ENCODE results near the gene ZBTB46. TPM values are rescaled to one million over a fixed set of nuclear protein-coding genes. Genes with fewer than 3 reads are reported as not detected.

ZBTB46 gene
- total and polyA plus RNA-seq, 10 of the 15 experiments (the other 5 are each of a cell fraction or from before 2014, with no cell fraction given), result 0.15 to 0.92 (median 0.34) TPM

DNA sequence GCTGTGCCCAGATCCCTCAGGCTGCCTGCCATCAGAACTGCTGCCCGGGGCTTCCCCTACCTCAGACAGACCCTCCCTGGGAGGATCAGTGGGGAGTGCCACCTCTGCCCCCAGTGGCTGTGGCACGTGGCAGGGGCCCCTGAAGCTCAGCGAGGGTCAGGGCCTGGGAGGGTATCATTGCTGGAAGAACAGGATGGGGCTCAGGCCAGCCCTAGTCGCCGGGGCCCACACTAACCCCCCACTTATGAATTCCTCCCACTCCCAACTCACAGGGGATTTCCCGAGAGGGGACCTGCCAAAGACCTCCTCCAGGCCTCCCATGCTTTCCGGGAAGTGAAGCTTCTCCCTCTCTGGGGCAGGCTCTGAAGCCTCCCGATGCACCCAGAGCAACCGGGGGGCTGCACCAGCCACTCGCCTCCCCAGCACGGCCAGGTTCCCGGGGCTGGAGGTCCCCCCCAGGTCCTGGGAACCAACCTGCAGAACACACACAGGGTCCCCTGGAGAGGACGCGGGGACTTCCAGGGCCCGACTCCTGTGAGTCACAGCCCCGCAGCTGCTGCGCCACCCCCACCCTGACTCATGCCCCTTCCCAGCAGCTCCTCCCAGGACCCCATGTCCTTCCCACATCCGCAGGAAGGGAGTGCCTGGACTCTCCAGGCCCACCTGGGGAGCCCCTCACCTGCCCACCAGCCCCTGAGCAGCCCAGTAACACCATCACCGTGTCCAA, 132.2 kb downstream of the ZBTB46 start (continued):
- TF ChIP-seq, protein P1, sequence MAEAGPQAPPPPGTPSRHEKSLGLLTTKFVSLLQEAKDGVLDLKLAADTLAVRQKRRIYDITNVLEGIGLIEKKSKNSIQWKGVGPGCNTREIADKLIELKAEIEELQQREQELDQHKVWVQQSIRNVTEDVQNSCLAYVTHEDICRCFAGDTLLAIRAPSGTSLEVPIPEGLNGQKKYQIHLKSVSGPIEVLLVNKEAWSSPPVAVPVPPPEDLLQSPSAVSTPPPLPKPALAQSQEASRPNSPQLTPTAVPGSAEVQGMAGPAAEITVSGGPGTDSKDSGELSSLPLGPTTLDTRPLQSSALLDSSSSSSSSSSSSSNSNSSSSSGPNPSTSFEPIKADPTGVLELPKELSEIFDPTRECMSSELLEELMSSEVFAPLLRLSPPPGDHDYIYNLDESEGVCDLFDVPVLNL (IDR thresholded peaks at IDR 0.05; ENCODE audit: low read depth, low read length), result no peak
- TF ChIP-seq, protein P2, sequence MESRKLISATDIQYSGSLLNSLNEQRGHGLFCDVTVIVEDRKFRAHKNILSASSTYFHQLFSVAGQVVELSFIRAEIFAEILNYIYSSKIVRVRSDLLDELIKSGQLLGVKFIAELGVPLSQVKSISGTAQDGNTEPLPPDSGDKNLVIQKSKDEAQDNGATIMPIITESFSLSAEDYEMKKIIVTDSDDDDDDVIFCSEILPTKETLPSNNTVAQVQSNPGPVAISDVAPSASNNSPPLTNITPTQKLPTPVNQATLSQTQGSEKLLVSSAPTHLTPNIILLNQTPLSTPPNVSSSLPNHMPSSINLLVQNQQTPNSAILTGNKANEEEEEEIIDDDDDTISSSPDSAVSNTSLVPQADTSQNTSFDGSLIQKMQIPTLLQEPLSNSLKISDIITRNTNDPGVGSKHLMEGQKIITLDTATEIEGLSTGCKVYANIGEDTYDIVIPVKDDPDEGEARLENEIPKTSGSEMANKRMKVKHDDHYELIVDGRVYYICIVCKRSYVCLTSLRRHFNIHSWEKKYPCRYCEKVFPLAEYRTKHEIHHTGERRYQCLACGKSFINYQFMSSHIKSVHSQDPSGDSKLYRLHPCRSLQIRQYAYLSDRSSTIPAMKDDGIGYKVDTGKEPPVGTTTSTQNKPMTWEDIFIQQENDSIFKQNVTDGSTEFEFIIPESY (IDR thresholded peaks at IDR 0.05), result no peak
- TF ChIP-seq, protein P3, sequence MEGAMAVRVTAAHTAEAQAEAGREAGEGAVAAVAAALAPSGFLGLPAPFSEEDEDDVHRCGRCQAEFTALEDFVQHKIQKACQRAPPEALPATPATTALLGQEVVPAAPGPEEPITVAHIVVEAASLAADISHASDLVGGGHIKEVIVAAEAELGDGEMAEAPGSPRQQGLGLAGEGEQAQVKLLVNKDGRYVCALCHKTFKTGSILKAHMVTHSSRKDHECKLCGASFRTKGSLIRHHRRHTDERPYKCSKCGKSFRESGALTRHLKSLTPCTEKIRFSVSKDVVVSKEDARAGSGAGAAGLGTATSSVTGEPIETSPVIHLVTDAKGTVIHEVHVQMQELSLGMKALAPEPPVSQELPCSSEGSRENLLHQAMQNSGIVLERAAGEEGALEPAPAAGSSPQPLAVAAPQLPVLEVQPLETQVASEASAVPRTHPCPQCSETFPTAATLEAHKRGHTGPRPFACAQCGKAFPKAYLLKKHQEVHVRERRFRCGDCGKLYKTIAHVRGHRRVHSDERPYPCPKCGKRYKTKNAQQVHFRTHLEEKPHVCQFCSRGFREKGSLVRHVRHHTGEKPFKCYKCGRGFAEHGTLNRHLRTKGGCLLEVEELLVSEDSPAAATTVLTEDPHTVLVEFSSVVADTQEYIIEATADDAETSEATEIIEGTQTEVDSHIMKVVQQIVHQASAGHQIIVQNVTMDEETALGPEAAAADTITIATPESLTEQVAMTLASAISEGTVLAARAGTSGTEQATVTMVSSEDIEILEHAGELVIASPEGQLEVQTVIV (IDR thresholded peaks at IDR 0.05; ENCODE audit: borderline replicate concordance, partially characterized antibody), result no peak
- TF ChIP-seq YBX1 (IDR thresholded peaks at IDR 0.05), result no peak
- TF ChIP-seq SMARCA5 (IDR thresholded peaks at IDR 0.05), result 0 out of 2 replicates have a peak, but pooled peaks have one; percentile 6
- no peak for TF ChIP-seq RCOR1 (conservative IDR thresholded peaks at IDR 0.05; ENCODE audit: low read depth, low read length)
- no peak for TF ChIP-seq CHD1 (IDR thresholded peaks at IDR 0.05; ENCODE audit: low read depth, low read length)
- TF ChIP-seq JUND (IDR thresholded peaks at IDR 0.05; ENCODE audit: low read depth, low read length), result no peak
- TF ChIP-seq, protein P4, sequence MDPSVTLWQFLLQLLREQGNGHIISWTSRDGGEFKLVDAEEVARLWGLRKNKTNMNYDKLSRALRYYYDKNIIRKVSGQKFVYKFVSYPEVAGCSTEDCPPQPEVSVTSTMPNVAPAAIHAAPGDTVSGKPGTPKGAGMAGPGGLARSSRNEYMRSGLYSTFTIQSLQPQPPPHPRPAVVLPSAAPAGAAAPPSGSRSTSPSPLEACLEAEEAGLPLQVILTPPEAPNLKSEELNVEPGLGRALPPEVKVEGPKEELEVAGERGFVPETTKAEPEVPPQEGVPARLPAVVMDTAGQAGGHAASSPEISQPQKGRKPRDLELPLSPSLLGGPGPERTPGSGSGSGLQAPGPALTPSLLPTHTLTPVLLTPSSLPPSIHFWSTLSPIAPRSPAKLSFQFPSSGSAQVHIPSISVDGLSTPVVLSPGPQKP (IDR thresholded peaks at IDR 0.05; ENCODE audit: low read depth, low read length), result no peak
- TF ChIP-seq EZH2 (IDR thresholded peaks at IDR 0.05; ENCODE audit: borderline replicate concordance, control insufficient read depth, low read depth, low read length), result no peak
- TF ChIP-seq, protein P5, sequence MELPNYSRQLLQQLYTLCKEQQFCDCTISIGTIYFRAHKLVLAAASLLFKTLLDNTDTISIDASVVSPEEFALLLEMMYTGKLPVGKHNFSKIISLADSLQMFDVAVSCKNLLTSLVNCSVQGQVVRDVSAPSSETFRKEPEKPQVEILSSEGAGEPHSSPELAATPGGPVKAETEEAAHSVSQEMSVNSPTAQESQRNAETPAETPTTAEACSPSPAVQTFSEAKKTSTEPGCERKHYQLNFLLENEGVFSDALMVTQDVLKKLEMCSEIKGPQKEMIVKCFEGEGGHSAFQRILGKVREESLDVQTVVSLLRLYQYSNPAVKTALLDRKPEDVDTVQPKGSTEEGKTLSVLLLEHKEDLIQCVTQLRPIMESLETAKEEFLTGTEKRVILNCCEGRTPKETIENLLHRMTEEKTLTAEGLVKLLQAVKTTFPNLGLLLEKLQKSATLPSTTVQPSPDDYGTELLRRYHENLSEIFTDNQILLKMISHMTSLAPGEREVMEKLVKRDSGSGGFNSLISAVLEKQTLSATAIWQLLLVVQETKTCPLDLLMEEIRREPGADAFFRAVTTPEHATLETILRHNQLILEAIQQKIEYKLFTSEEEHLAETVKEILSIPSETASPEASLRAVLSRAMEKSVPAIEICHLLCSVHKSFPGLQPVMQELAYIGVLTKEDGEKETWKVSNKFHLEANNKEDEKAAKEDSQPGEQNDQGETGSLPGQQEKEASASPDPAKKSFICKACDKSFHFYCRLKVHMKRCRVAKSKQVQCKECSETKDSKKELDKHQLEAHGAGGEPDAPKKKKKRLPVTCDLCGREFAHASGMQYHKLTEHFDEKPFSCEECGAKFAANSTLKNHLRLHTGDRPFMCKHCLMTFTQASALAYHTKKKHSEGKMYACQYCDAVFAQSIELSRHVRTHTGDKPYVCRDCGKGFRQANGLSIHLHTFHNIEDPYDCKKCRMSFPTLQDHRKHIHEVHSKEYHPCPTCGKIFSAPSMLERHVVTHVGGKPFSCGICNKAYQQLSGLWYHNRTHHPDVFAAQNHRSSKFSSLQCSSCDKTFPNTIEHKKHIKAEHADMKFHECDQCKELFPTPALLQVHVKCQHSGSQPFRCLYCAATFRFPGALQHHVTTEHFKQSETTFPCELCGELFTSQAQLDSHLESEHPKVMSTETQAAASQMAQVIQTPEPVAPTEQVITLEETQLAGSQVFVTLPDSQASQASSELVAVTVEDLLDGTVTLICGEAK (IDR thresholded peaks at IDR 0.05; ENCODE audit: borderline replicate concordance), result no peak
- TF ChIP-seq NFIC (IDR thresholded peaks at IDR 0.05; ENCODE audit: low read depth, low read length), result no peak; the same call in 1 of the 2 replicates
- TF ChIP-seq MTA2 (IDR thresholded peaks at IDR 0.05; ENCODE audit: low read depth), result no peak
- TF ChIP-seq MTA3 (IDR thresholded peaks at IDR 0.05; ENCODE audit: borderline replicate concordance, low read length), result 0 out of 2 replicates have a peak, but pooled peaks have one; percentile 38

Measured in GM12878 (cell line).